GM23338 (cell line): ENCODE results near the gene PTGIS. TPM values are rescaled to one million over a fixed set of nuclear protein-coding genes. Genes with fewer than 3 reads are reported as not detected.

Experiments
- ATAC-seq: fragments of 200-7000 bp; cut with Tn5 transposase; 3 replicates; pipeline ENCODE4 v1.9.1; 2020
- DNase-seq: peaks from one replicate; pipeline ENCODE4 v3.0.0-alpha.2; 2015; ENCODE audit warnings: low spot score
- H2AFZ ChIP-seq: fragments of 200-600 bp; sonication (generic); 2 replicates; pipeline ENCODE4 v1.8.0; 2016; ENCODE audit warnings: antibody characterized with exemption, mild to moderate bottlenecking, moderate library complexity
- H3F3A ChIP-seq: fragments of 200-600 bp; sonication (generic); replicated peaks from 2 replicates; pipeline ENCODE4 v1.8.0; 2017; ENCODE audit warnings: antibody characterized with exemption, mixed run types, low read depth
- H3K27ac ChIP-seq: fragments of 200-600 bp; sonication (generic); 2 replicates; pipeline ENCODE4 v1.6.1; 2016; ENCODE audit warnings: low read depth
- H3K27me3 ChIP-seq: fragments of 200-600 bp; sonication (generic); 2 replicates; pipeline ENCODE4 v1.8.0; 2016; ENCODE audit warnings: mild to moderate bottlenecking, mixed run types, moderate library complexity; ENCODE audit not compliant: insufficient read depth
- H3K36me3 ChIP-seq: fragments of 200-600 bp; sonication (generic); 2 replicates; pipeline ENCODE4 v1.8.0; 2016; ENCODE audit warnings: mild to moderate bottlenecking; ENCODE audit not compliant: insufficient read depth
- H3K4me1 ChIP-seq: fragments of 200-600 bp; sonication (generic); 2 replicates; pipeline ENCODE4 v1.8.0; 2016; ENCODE audit warnings: mild to moderate bottlenecking, moderate library complexity; ENCODE audit not compliant: insufficient read depth
- H3K4me2 ChIP-seq: fragments of 200-600 bp; sonication (generic); 2 replicates; pipeline ENCODE4 v1.7.1; 2017; ENCODE audit warnings: mixed run types
- H3K4me3 ChIP-seq: fragments of 200-600 bp; sonication (generic); 2 replicates; pipeline ENCODE4 v1.6.1; 2016; ENCODE audit warnings: mixed run types
- H3K79me2 ChIP-seq: fragments of 200-600 bp; sonication (generic); replicated peaks from 2 replicates; pipeline ENCODE4 v1.8.0; 2017; ENCODE audit warnings: mild to moderate bottlenecking; ENCODE audit not compliant: insufficient read depth
- H3K9me2 ChIP-seq: fragments of 200-600 bp; sonication (generic); 2 replicates; pipeline ENCODE4 v1.8.0; 2017; ENCODE audit not compliant: insufficient read depth
- H4K20me1 ChIP-seq: fragments of 200-600 bp; sonication (generic); replicated peaks from 2 replicates; pipeline ENCODE4 v1.8.0; 2017; ENCODE audit warnings: mild to moderate bottlenecking; ENCODE audit not compliant: insufficient read depth
- H3K27ac Mint-ChIP-seq: 2 replicates; pipeline ENCODE4 v1.8.0; 2020; ENCODE audit warnings: inconsistent platforms, mild to moderate bottlenecking, moderate library complexity, mixed read lengths
- H3K27me3 Mint-ChIP-seq: 3 replicates; pipeline ENCODE4 v1.8.0; 2022; ENCODE audit warnings: low read depth, mild to moderate bottlenecking, moderate library complexity, mixed read lengths, inconsistent platforms; ENCODE audit not compliant: insufficient read depth, poor library complexity
- H3K36me3 Mint-ChIP-seq: 3 replicates; pipeline ENCODE4 v1.8.0; 2021; ENCODE audit warnings: low read depth, mild to moderate bottlenecking, inconsistent platforms, moderate library complexity, mixed read lengths
- H3K4me1 Mint-ChIP-seq: 3 replicates; pipeline ENCODE4 v1.8.0; 2020; ENCODE audit warnings: mild to moderate bottlenecking, inconsistent platforms, mixed read lengths
- H3K4me3 Mint-ChIP-seq: 3 replicates; pipeline ENCODE4 v1.8.0; 2021; ENCODE audit warnings: moderate library complexity, mild to moderate bottlenecking, inconsistent platforms, mixed read lengths
- H3K9me3 Mint-ChIP-seq: 3 replicates; pipeline ENCODE4 v1.8.0; 2020; ENCODE audit warnings: moderate library complexity, mild to moderate bottlenecking, inconsistent platforms, mixed read lengths
- JUNB ChIP-seq: IDR thresholded peaks from one replicate; pipeline ENCODE4 v1.6.1; 2016; ENCODE audit warnings: antibody characterized with exemption; ENCODE audit not compliant: unreplicated experiment
- NANOG ChIP-seq: IDR thresholded peaks from 2 replicates; pipeline ENCODE4 v1.6.1; 2016; ENCODE audit warnings: antibody characterized with exemption, borderline replicate concordance
- POLR2AphosphoS5 ChIP-seq: IDR thresholded peaks from 2 replicates; pipeline ENCODE4 v1.6.1; 2016; ENCODE audit warnings: antibody characterized with exemption, low read depth
- STAT1 ChIP-seq: IDR thresholded peaks from one replicate; pipeline ENCODE4 v1.6.1; 2016; ENCODE audit warnings: antibody characterized with exemption; ENCODE audit not compliant: unreplicated experiment
- ZNF331 ChIP-seq: fragments of 250-450 bp; sonication (Bioruptor Pico); IDR thresholded peaks from 2 replicates; pipeline ENCODE4 v1.5.0; 2020; ENCODE audit warnings: low read depth, mild to moderate bottlenecking, moderate library complexity
- ZNF462 ChIP-seq: fragments of 250-450 bp; sonication (Bioruptor Pico); IDR thresholded peaks from 2 replicates; pipeline ENCODE4 v1.5.0; 2020; ENCODE audit warnings: mild to moderate bottlenecking, moderate library complexity
- polyA plus RNA-seq: library from polyadenylated mRNA; unstranded; fragments of >200 nt; fragmentation: Nextera tagmentation; extraction: Ambion mirVana; gene quantifications from 2 replicates; pipeline ENCODE4 v1.2.1, GENCODE V29; 2016
- total RNA-seq: library from RNA; depleted of rRNA; stranded (reverse); fragments of >200 nt; shearing (Covaris generic); gene quantifications from 2 replicates; pipeline ENCODE4 v1.2.3, GENCODE V29; 2014
- TF ChIP-seq, protein P1 (sequence below), 2 experiments: fragments of 200-600 bp in 1 of 2; sonication (generic) in 1 of 2; conservative IDR thresholded peaks; 2 replicates each; pipeline versions ENCODE4 v1.5.1 to v1.6.1; 2016 to 2017; ENCODE audit warnings: antibody characterized with exemption in 2 of 2, low read depth in 2 of 2, mild to moderate bottlenecking in 2 of 2, moderate library complexity in 1 of 2
- TF ChIP-seq, protein P2 (sequence below): IDR thresholded peaks from 2 replicates; pipeline ENCODE4 v1.6.1; 2016; ENCODE audit warnings: antibody characterized with exemption

PTGIS gene
- total and polyA plus RNA-seq, 2 experiments from 2014 or later = 6.6 to 28.7 TPM

GRCh38 chr20:49505518-49505917 is 62.4 kb downstream of the PTGIS start:
- Histone ChIP-seq H3K9me2 (no peaks in the 10 kb centered on the region), H4K20me1 (no peaks in the 10 kb centered on the region), H3K27ac (no peak overlapping the region), H3K79me2 (no peaks in the 10 kb centered on the region), H3K27me3 (no peaks in the 10 kb centered on the region), H3K4me2 (no peak overlapping the region), H3K36me3 (no peaks in the 10 kb centered on the region), H3F3A (no peaks in the 10 kb centered on the region; the same call in 1 of the 2 replicates), H3K4me1 (peaks cover 4% of the 10 kb centered on the region), H2AFZ (no peak overlapping the region), H3K4me3 (no peak overlapping the region)
- TF ChIP-seq STAT1 (no peak), NANOG (no peak), ZNF462 (CRISPR knock-in tag) (no peak), ZNF331 (CRISPR knock-in tag) (no peak), POLR2AphosphoS5 (no peak), JUNB (no peak)
- TF ChIP-seq, protein P1, sequence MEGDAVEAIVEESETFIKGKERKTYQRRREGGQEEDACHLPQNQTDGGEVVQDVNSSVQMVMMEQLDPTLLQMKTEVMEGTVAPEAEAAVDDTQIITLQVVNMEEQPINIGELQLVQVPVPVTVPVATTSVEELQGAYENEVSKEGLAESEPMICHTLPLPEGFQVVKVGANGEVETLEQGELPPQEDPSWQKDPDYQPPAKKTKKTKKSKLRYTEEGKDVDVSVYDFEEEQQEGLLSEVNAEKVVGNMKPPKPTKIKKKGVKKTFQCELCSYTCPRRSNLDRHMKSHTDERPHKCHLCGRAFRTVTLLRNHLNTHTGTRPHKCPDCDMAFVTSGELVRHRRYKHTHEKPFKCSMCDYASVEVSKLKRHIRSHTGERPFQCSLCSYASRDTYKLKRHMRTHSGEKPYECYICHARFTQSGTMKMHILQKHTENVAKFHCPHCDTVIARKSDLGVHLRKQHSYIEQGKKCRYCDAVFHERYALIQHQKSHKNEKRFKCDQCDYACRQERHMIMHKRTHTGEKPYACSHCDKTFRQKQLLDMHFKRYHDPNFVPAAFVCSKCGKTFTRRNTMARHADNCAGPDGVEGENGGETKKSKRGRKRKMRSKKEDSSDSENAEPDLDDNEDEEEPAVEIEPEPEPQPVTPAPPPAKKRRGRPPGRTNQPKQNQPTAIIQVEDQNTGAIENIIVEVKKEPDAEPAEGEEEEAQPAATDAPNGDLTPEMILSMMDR (conservative IDR thresholded peaks at IDR 0.05; ENCODE audit: low read depth in 2 of 2) = no peak
- TF ChIP-seq, protein P2, sequence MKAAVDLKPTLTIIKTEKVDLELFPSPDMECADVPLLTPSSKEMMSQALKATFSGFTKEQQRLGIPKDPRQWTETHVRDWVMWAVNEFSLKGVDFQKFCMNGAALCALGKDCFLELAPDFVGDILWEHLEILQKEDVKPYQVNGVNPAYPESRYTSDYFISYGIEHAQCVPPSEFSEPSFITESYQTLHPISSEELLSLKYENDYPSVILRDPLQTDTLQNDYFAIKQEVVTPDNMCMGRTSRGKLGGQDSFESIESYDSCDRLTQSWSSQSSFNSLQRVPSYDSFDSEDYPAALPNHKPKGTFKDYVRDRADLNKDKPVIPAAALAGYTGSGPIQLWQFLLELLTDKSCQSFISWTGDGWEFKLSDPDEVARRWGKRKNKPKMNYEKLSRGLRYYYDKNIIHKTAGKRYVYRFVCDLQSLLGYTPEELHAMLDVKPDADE = no peak
- no peaks in the 10 kb centered on the region; the same call in 2 of the 3 replicates for H3K9me3 Mint-ChIP-seq
- peak; percentile 51 for ATAC-seq
- no peak overlapping the region for H3K27ac Mint-ChIP-seq
- peaks cover 5% of the 10 kb centered on the region for H3K4me1 Mint-ChIP-seq
- no peaks in the 10 kb centered on the region; the same call in 1 of the 3 replicates for H3K36me3 Mint-ChIP-seq
- peak; percentile 77 for DNase-seq
- H3K4me3 Mint-ChIP-seq = no peak overlapping the region
- H3K27me3 Mint-ChIP-seq = no peaks in the 10 kb centered on the region
